Ishikawa (cell line): ENCODE measurements around the gene S1PR5.
A peak's percentile ranks its signal among the peaks of the same experiment; 100 is the strongest.

Experiments used
- CEBPB ChIP-seq: IDR thresholded peaks from 2 replicates; pipeline ENCODE4 v1.6.1; 2012
- CREB1 ChIP-seq: IDR thresholded peaks from 2 replicates; pipeline ENCODE4 v1.6.1; 2012; ENCODE audit warnings: low read depth
- EGR1 ChIP-seq: IDR thresholded peaks from 2 replicates; pipeline ENCODE4 v1.6.1; 2012
- EP300 ChIP-seq: IDR thresholded peaks from 2 replicates; pipeline ENCODE4 v1.6.1; 2012; ENCODE audit warnings: borderline replicate concordance
- FOXM1 ChIP-seq: IDR thresholded peaks from 2 replicates; pipeline ENCODE4 v1.6.1; 2012; ENCODE audit warnings: low read depth, borderline replicate concordance
- NFIC ChIP-seq: IDR thresholded peaks from 2 replicates; pipeline ENCODE4 v1.6.1; 2012
- RAD21 ChIP-seq: IDR thresholded peaks from 2 replicates; pipeline ENCODE4 v1.6.1; 2012; ENCODE audit warnings: low read depth
- TAF1 ChIP-seq: IDR thresholded peaks from 2 replicates; pipeline ENCODE4 v1.6.1; 2012; ENCODE audit warnings: low read depth, mild to moderate bottlenecking
- TCF12 ChIP-seq: IDR thresholded peaks from 2 replicates; pipeline ENCODE4 v1.6.1; 2012; ENCODE audit warnings: low read depth
- TEAD4 ChIP-seq: IDR thresholded peaks from 2 replicates; pipeline ENCODE4 v1.6.1; 2012
- YY1 ChIP-seq: IDR thresholded peaks from 2 replicates; pipeline ENCODE4 v1.6.1; 2012; ENCODE audit warnings: low read depth
- ZBTB7A ChIP-seq: IDR thresholded peaks from 2 replicates; pipeline ENCODE4 v1.6.1; 2012; ENCODE audit warnings: low read depth
- TF ChIP-seq, protein P1 (sequence below): IDR thresholded peaks from 2 replicates; pipeline ENCODE4 v1.6.1; 2012; ENCODE audit warnings: low read depth, mild to moderate bottlenecking
- TF ChIP-seq, protein P2 (sequence below): IDR thresholded peaks from 2 replicates; pipeline ENCODE4 v1.6.1; 2012
- TF ChIP-seq, protein P3 (sequence below): IDR thresholded peaks from 2 replicates; pipeline ENCODE4 v1.6.1; 2012

Gene S1PR5

DNA sequence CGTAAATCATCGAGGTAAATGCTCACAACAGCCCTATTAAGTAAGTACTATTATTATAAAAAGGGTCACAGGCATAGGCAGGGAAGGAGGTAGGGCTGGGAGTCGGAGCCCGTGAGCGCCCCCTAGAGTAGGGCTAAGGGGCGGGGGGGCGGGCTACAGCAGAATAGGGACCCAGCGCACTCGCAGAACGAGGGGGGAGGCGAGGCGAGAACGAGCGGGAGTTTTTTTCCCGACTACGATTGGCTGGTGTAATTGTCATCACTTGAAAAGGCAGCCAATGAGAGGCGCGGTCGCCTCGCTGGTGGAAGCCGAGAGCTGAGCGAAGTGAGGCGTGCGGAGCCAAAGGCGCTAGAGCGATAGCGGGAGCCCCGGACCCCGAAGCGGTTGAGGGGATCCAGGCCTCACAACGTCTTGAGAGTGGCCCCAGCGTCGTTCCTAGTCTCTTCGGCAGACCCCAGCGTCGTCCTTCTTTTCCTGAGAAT lies 38.3 kb downstream of the S1PR5 start:
- no peak for TF ChIP-seq TEAD4
- TF ChIP-seq, protein P1, sequence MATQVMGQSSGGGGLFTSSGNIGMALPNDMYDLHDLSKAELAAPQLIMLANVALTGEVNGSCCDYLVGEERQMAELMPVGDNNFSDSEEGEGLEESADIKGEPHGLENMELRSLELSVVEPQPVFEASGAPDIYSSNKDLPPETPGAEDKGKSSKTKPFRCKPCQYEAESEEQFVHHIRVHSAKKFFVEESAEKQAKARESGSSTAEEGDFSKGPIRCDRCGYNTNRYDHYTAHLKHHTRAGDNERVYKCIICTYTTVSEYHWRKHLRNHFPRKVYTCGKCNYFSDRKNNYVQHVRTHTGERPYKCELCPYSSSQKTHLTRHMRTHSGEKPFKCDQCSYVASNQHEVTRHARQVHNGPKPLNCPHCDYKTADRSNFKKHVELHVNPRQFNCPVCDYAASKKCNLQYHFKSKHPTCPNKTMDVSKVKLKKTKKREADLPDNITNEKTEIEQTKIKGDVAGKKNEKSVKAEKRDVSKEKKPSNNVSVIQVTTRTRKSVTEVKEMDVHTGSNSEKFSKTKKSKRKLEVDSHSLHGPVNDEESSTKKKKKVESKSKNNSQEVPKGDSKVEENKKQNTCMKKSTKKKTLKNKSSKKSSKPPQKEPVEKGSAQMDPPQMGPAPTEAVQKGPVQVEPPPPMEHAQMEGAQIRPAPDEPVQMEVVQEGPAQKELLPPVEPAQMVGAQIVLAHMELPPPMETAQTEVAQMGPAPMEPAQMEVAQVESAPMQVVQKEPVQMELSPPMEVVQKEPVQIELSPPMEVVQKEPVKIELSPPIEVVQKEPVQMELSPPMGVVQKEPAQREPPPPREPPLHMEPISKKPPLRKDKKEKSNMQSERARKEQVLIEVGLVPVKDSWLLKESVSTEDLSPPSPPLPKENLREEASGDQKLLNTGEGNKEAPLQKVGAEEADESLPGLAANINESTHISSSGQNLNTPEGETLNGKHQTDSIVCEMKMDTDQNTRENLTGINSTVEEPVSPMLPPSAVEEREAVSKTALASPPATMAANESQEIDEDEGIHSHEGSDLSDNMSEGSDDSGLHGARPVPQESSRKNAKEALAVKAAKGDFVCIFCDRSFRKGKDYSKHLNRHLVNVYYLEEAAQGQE: no peak
- TF ChIP-seq, protein P2, sequence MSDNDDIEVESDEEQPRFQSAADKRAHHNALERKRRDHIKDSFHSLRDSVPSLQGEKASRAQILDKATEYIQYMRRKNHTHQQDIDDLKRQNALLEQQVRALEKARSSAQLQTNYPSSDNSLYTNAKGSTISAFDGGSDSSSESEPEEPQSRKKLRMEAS: peak; percentile 22; the same call in 1 of the 2 replicates
- TF ChIP-seq EGR1: no peak
- TF ChIP-seq NFIC: no peak
- TF ChIP-seq RAD21: 0 out of 2 replicates have a peak, but pooled peaks have one; percentile 4
- TF ChIP-seq FOXM1: no peak

DNA sequence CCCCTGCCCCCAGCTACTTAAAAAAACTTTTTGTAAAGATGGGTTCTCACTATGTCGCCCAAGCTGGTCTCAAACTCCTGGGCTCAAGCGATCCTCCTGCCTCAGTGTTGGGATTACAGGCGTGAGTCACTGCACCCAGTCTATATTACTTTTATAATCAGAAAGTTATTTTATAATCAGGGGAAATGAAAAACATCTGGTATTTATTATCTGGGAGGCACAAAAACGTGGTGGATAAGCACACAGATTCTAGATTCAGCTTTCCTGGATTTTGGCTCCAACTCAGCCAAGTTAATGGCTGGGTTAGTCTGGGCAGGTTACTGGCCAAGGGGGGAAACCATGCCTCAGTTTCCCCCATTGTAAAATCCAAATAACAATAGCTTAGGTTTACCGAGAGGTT lies 38.8 kb downstream of the S1PR5 start:
- TF ChIP-seq EGR1: no peak
- TF ChIP-seq EP300: no peak

DNA sequence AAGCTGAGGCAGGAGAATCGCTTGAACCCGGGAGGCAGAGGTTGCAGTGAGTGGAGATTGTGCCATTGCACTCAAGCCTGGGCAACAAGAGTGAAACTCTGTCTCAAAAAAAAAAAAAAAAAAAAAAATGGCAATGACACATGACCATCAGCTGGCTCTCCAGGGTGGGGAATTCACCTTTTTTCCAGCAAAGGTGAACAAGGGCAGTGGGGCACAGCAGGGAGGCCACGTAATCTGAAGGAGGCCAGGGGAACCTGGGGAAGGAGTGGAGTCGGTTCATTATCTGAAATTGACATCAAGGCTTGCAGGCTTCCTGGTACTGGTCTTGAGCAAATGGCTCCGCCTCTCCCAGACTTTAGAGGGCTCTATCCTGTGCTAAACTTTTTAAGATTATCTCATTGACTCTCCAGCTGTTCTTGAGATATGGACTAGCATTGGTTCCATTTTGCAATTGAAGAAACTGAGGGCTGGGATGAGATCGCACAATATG lies 42.2 kb downstream of the S1PR5 start:
- no peak for TF ChIP-seq TCF12
- TF ChIP-seq, protein P3, sequence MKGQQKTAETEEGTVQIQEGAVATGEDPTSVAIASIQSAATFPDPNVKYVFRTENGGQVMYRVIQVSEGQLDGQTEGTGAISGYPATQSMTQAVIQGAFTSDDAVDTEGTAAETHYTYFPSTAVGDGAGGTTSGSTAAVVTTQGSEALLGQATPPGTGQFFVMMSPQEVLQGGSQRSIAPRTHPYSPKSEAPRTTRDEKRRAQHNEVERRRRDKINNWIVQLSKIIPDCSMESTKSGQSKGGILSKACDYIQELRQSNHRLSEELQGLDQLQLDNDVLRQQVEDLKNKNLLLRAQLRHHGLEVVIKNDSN: no peak
- no peak for TF ChIP-seq EGR1
- TF ChIP-seq FOXM1: no peak
- no peak for TF ChIP-seq CEBPB
- no peak for TF ChIP-seq TAF1
- no peak for TF ChIP-seq CREB1
- TF ChIP-seq ZBTB7A: no peak
- TF ChIP-seq NFIC: no peak
- no peak for TF ChIP-seq EP300
- TF ChIP-seq, protein P2: no peak
- no peak for TF ChIP-seq YY1
- no peak for TF ChIP-seq TEAD4
- TF ChIP-seq RAD21: no peak
- TF ChIP-seq, protein P1: no peak

DNA sequence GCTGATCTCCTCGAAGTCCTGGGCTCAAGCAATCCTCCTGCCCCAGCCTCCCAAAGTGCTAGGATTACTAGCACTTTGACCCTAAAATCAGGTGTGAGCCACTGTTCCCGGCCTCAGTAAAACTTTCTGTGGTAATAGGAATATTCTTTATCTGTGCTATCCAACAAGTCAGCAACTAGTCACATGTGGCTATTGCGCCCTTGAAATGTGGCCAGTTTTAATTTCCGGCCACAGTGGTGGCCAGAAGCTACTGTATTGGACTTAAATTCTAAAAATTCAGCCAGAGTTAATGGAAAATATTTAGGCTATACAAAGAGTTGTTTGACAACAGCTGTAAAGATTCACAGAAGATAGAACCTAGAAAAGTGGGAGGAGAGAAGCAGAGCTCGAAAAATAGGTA lies 44.1 kb downstream of the S1PR5 start:
- no peak for TF ChIP-seq TCF12
- no peak for TF ChIP-seq YY1

DNA sequence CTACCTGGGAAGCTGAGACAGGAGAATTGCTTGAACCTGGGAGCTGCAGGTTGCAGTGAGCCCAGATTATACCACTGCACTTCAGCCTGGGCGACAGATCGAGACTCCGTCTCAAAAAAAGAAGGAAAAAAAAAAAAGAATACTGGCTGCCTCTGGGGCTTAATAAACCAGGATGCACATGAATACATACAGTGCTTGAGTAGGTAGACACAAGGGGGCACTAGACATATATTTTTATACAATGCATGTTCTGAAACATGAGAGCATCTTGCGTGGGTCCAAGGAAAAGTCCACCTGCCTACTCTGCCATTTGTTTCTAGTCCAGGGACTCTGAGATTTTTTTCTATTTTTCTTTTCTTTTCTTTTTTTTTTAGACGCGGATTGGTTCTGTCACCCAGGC lies 45.3 kb downstream of the S1PR5 start:
- TF ChIP-seq EGR1 (no peak), YY1 (no peak), RAD21 (peak; percentile 55)

DNA sequence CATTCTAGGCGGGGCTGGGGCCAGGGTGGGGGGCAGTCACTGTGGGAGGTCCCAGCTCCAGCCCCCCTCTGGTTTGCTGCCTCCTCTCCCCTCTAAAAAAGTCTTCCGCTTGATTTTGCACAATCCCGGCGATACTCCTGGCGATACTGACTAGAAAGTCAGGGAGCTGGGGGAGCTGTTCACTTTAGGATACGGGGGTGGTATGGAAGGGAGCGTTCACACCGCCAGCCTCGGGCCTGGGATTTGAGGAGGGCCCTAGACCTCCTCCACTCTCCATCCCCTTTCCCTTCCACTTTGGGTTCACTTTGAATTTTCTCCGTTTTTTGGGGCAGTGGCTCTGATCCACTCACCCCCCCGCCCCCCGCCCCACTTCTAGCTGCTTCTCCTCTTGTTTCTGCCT lies 49.1 kb downstream of the S1PR5 start:
- TF ChIP-seq TCF12: no peak
- TF ChIP-seq, protein P2: no peak
- TF ChIP-seq NFIC: no peak
- TF ChIP-seq EGR1: no peak
- TF ChIP-seq CEBPB: no peak
- TF ChIP-seq TEAD4: no peak
- TF ChIP-seq ZBTB7A: no peak

DNA sequence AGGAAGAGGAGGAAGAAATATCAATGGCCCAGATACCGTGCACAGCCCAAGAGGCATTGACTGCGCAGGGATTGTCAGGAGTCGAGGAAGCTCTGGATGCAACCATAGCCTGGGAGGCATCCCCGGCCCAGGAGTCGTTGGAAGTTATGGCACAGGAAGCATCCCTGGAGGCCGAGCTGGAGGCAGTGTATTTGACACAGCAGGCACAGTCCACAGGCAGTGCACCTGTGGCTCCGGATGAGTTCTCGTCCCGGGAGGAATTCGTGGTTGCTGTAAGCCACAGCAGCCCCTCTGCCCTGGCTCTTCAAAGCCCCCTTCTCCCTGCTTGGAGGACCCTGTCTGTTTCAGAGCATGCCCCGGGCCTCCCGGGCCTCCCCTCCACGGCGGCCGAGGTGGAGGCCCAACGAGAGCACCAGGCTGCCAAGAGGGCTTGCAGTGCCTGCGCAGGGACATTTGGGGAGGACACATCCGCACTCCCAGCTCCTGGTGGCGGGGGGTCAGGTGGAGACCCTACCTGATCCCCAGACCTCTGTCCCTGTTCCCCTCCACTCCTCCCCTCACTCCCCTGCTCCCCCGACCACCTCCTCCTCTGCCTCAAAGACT lies 50.0 kb downstream of the S1PR5 start:
- TF ChIP-seq EP300 (no peak), NFIC (no peak), YY1 (no peak), EGR1 (no peak), TCF12 (no peak), RAD21 (no peak), ZBTB7A (no peak), TEAD4 (no peak), CREB1 (no peak), TAF1 (no peak)
- TF ChIP-seq, protein P3: no peak
- TF ChIP-seq, protein P1: no peak
